HG02610 (cell line): ENCODE measurements around the gene JAZF1.
"Not testable (repeated sequence)": the region's sequence is repeated elsewhere in the genome, so short reads cannot be mapped to it uniquely, and the experiment has no call there.

Experiments used
- ATAC-seq: cut with Tn5 transposase; IDR thresholded peaks from one replicate; pipeline ENCODE4 v1.9.1; 2021; ENCODE audit warnings: mild to moderate bottlenecking, moderate library complexity; ENCODE audit not compliant: unreplicated experiment

JAZF1 gene

GRCh38 chr7:27856703-27857485 lies 323.7 kb downstream of the JAZF1 start:
- not testable (repeated sequence) for ATAC-seq

GRCh38 chr7:27850531-27850930 lies 330.1 kb downstream of the JAZF1 start:
- no peak for ATAC-seq

- ATAC-seq, result no peak
These were observed 334.2 kb downstream of the JAZF1 start for GRCh38 chr7:27846388-27846787.

- ATAC-seq, result no peak
These were observed 336.9 kb downstream of the JAZF1 start for GRCh38 chr7:27843584-27844305.

- ATAC-seq, result no peak
These were observed 337.7 kb downstream of the JAZF1 start for GRCh38 chr7:27842851-27843250.

GRCh38 chr7:27842094-27842692 lies 338.4 kb downstream of the JAZF1 start:
- no peak for ATAC-seq

- ATAC-seq, result no peak
These were observed 339.7 kb downstream of the JAZF1 start for GRCh38 chr7:27840760-27841364.

- no peak for ATAC-seq
These were observed 340.3 kb downstream of the JAZF1 start for GRCh38 chr7:27840313-27840712.

- ATAC-seq, result no peak
These were observed 341.5 kb downstream of the JAZF1 start for GRCh38 chr7:27839099-27839498.

- no peak for ATAC-seq
These were observed 344.1 kb downstream of the JAZF1 start for GRCh38 chr7:27836536-27836935.

GRCh38 chr7:27835376-27835775 lies 345.2 kb downstream of the JAZF1 start:
- ATAC-seq, result no peak

- ATAC-seq, result no peak
These were observed 346.2 kb downstream of the JAZF1 start for GRCh38 chr7:27834179-27834921.

- no peak for ATAC-seq
These were observed 354.2 kb downstream of the JAZF1 start for GRCh38 chr7:27826357-27826756.

GRCh38 chr7:27825891-27826290 lies 354.7 kb downstream of the JAZF1 start:
- no peak for ATAC-seq

- no peak for ATAC-seq
These were observed 358.4 kb downstream of the JAZF1 start for GRCh38 chr7:27822245-27822644.

GRCh38 chr7:27812706-27813105 lies 367.9 kb downstream of the JAZF1 start:
- no peak for ATAC-seq

GRCh38 chr7:27810186-27810585 lies 370.4 kb downstream of the JAZF1 start:
- ATAC-seq, result no peak

GRCh38 chr7:27808626-27809025 lies 372.0 kb downstream of the JAZF1 start:
- no peak for ATAC-seq

- no peak for ATAC-seq
These were observed 376.5 kb downstream of the JAZF1 start for GRCh38 chr7:27804139-27804538.

- no peak for ATAC-seq
These were observed 377.6 kb downstream of the JAZF1 start for GRCh38 chr7:27802999-27803398.

- ATAC-seq, result no peak
These were observed 381.4 kb downstream of the JAZF1 start for GRCh38 chr7:27799212-27799611.
